ENCODE results near the gene IL34. TPM values are rescaled to one million over a fixed set of nuclear protein-coding genes. Genes with fewer than 3 reads are reported as not detected.
"Not testable (repeated sequence)": the region's sequence is repeated elsewhere in the genome, so short reads cannot be mapped to it uniquely, and the experiment has no call there.

IL34 gene
- total RNA-seq (2014; rRNA removed; shearing (Covaris generic)): 9.1 and 11.5 TPM in 2 replicates

- no peak for DNase-seq (ENCODE audit: low spot score)
Observed at GRCh38 chr16:70646260-70647241, at the start of gene IL34. TSS of gene IL34 (plus strand) at chr16:70646559. CDS start at chr16:70646948, 389 bp downstream.

- DNase-seq (ENCODE audit: low spot score): no peak
Observed at GRCh38 chr16:70597135-70597835, 49.1 kb upstream of the IL34 start.

GRCh38 chr16:70598937-70599503, 47.3 kb upstream of the IL34 start:
- no peak for DNase-seq (ENCODE audit: low spot score)

GRCh38 chr16:70600730-70601129, 45.6 kb upstream of the IL34 start:
- DNase-seq (ENCODE audit: low spot score): no peak

GRCh38 chr16:70601576-70602575, 44.5 kb upstream of the IL34 start:
- no peak for DNase-seq (ENCODE audit: low spot score)

GRCh38 chr16:70602831-70603230, 43.5 kb upstream of the IL34 start:
- no peak for DNase-seq (ENCODE audit: low spot score)

GRCh38 chr16:70604407-70605282, 41.7 kb upstream of the IL34 start:
- no peak for DNase-seq (ENCODE audit: low spot score)

GRCh38 chr16:70605283-70605657, 41.1 kb upstream of the IL34 start:
- no peak for DNase-seq (ENCODE audit: low spot score)

GRCh38 chr16:70608521-70608920, 37.8 kb upstream of the IL34 start:
- DNase-seq (ENCODE audit: low spot score): peak; percentile 57

GRCh38 chr16:70610273-70611223, 35.8 kb upstream of the IL34 start:
- peak; percentile 72 for DNase-seq (ENCODE audit: low spot score)

- no peak for DNase-seq (ENCODE audit: low spot score)
Observed at GRCh38 chr16:70611224-70611598, 35.1 kb upstream of the IL34 start.

- DNase-seq (ENCODE audit: low spot score): no peak
Observed at GRCh38 chr16:70611785-70612303, 34.5 kb upstream of the IL34 start.

- DNase-seq (ENCODE audit: low spot score): no peak
Observed at GRCh38 chr16:70612931-70613330, 33.4 kb upstream of the IL34 start.

GRCh38 chr16:70614208-70614951, 32.0 kb upstream of the IL34 start:
- DNase-seq (ENCODE audit: low spot score): peak; percentile 59

GRCh38 chr16:70615945-70616344, 30.4 kb upstream of the IL34 start:
- no peak for DNase-seq (ENCODE audit: low spot score)

- DNase-seq (ENCODE audit: low spot score): not testable (repeated sequence)
Observed at GRCh38 chr16:70621864-70622263, 24.5 kb upstream of the IL34 start.

GRCh38 chr16:70627696-70628095, 18.7 kb upstream of the IL34 start:
- no peak for DNase-seq (ENCODE audit: low spot score)

All from HT-29 (cell line).